AG09319 (cell line): ENCODE measurements around the gene LONRF3.
A peak's percentile ranks its signal among the peaks of the same experiment; 100 is the strongest.

Experiments used
- DNase-seq: peaks from one replicate; pipeline ENCODE4 v3.0.0-alpha.2; 2010; ENCODE audit warnings: low read depth; ENCODE audit errors: extremely low read depth
- TF ChIP-seq, protein P1 (sequence below): IDR thresholded peaks from 2 replicates; pipeline ENCODE4 v1.5.1; 2011; ENCODE audit warnings: low read depth, mild to moderate bottlenecking, inconsistent platforms, low read length, moderate library complexity

LONRF3 gene

DNA sequence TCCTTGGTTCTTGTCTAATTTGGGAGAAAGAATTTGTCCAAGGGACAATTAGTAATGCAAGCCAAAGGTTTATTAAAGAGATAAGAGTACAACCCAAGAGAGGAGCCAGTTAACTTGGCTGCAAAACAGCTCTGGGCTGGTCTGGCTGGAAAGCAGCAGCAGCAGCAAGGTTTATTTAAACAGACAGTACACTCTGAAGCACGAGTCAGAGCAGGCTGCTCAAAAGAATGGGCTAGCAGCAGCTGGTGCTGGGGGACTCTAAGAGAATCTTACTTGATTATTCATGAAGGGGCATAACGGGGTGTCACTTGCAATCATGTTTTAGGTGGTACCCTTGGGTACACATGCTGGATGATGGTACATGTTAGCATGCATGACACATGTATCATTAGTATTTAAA is 81.3 kb downstream of the LONRF3 start:
- DNase-seq, result no peak
- TF ChIP-seq, protein P1, sequence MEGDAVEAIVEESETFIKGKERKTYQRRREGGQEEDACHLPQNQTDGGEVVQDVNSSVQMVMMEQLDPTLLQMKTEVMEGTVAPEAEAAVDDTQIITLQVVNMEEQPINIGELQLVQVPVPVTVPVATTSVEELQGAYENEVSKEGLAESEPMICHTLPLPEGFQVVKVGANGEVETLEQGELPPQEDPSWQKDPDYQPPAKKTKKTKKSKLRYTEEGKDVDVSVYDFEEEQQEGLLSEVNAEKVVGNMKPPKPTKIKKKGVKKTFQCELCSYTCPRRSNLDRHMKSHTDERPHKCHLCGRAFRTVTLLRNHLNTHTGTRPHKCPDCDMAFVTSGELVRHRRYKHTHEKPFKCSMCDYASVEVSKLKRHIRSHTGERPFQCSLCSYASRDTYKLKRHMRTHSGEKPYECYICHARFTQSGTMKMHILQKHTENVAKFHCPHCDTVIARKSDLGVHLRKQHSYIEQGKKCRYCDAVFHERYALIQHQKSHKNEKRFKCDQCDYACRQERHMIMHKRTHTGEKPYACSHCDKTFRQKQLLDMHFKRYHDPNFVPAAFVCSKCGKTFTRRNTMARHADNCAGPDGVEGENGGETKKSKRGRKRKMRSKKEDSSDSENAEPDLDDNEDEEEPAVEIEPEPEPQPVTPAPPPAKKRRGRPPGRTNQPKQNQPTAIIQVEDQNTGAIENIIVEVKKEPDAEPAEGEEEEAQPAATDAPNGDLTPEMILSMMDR, result no peak

DNA sequence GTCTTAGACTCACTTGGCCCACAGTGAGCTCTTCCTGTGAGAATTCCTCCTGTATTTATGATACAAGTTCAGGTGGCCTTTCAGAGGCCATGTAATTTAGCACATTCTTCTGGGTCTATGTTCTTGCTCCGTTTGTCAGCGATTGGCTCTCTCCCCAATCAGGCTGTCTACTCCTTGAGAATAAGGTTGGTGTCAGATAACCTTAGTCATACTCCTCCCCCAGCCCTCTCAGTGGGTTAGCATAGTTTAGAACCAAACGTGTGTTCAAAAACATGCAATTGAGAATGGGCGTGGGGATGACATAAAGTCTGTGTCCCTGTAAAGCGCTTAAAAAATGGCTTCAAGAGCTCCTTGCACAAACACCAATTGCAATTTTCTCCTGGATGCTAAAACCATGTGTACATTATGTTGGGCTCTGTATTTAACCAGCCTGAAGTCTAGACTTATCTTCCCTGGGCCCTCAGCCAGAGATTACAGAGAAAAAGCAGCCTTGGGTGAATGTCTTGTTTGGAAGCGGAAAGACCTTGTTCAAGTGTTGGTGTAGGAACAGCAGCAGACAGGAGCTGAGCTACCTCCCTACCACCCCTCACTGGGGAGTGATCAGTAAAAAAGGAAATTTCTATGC is 88.4 kb downstream of the LONRF3 start:
- DNase-seq, result no peak
- TF ChIP-seq, protein P1, result no peak

DNA sequence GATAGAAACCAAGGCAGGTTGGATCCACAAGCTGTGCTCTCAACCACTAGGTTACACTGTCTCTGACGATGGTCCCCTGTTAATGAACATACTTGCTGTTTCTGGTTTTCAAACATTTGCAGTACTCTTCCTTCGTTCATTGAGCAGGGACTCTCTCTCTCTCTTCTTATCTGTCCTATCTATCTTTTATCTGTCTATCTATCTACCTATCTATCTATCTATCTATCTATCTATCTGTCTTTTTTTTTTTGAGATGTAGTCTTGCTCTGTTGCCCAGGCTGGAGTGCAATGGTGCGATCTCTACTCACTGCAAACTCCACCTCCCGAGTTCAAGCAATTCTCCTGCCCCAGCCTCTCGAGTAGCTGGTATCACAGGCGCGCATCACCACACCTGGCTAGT is 89.0 kb downstream of the LONRF3 start:
- TF ChIP-seq, protein P1, result no peak

DNA sequence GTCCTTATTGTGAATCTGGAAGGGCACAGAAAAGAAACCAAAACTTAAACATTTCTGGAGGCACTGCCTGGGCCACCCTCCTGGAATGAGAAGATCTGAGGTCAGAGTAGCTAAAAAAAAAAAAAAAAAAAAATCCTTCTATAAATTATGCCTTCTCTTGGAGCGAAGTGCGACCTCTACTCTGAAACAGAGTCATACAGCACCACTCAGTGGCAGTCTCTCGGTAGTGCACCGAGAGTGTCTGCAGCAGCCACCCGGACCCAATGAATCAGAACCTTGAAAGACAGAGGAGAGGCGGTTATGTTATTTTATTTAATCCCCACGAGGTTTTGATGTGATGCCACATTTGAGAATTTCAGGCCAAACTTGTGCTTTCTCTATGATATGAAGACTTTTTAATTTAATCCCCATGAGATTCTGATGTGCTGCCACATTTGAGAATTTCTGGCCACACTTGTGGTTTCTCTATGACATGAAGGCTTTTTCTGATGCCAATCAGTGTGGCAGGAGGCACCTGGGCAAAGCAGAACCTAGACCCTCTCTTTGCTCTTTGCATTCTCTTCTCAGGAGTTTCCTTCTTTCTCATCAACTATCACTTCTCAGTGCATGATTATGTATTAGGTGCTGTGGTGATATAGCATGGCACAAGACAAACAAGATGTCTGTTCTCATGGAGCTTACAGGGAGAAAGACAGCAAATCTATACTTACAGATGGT is 92.8 kb downstream of the LONRF3 start:
- peak; percentile 7 for DNase-seq
- TF ChIP-seq, protein P1, result peak; percentile 65

More for the DNA sequence above, 89.0 kb downstream of the LONRF3 start:
- DNase-seq, result no peak
